Uterus (tissue), 4 donors: ENCODE measurements around the gene CPN1. TPM values are rescaled to one million over a fixed set of nuclear protein-coding genes. Genes with fewer than 3 reads are reported as not detected.
A peak's percentile ranks its signal among the peaks of the same experiment; 100 is the strongest.

ENCODE experiments used
- DNase-seq, 2 donors: peaks; one replicate each; pipeline ENCODE4 v3.0.0-alpha.2; 2019 to 2020
- H3K27ac ChIP-seq, 2 donors: fragments of 200-600 bp; sonication (generic); 1 replicate in 1 of 2; 2 replicates in 1 of 2; pipeline ENCODE4 v1.5.1; 2016 to 2018
- H3K27me3 ChIP-seq, 2 donors: fragments of 200-600 bp; sonication (generic); one replicate each; pipeline ENCODE4 v1.5.1; 2018 to 2019; ENCODE audit warnings: control low read depth in 1 of 2
- H3K36me3 ChIP-seq, 2 donors: fragments of 200-600 bp; sonication (generic); one replicate each; pipeline ENCODE4 v1.5.1; 2019; ENCODE audit warnings: control low read depth in 1 of 2
- H3K4me1 ChIP-seq, 2 donors: fragments of 200-600 bp; sonication (generic); one replicate each; pipeline ENCODE4 v1.5.1; 2018 to 2019; ENCODE audit warnings: control low read depth in 1 of 2
- H3K4me3 ChIP-seq, 2 donors: fragments of 200-600 bp; sonication (generic); 1 replicate in 1 of 2; 2 replicates in 1 of 2; pipeline ENCODE4 v1.5.1; 2018 to 2019; ENCODE audit warnings: mild to moderate bottlenecking in 1 of 2
- H3K9me3 ChIP-seq, 2 donors: fragments of 200-600 bp; sonication (generic); one replicate each; pipeline ENCODE4 v1.5.1; 2019; ENCODE audit warnings: control low read depth in 1 of 2
- POLR2A ChIP-seq, 2 donors: fragments of 450-650 bp; IDR thresholded peaks; one replicate each; pipeline ENCODE4 v1.6.1; 2016; ENCODE audit warnings: antibody characterized with exemption in 2 of 2, mild to moderate bottlenecking in 1 of 2, moderate library complexity in 1 of 2
- intact Hi-C: fragments of 100-400 bp; cut with DNase I; formaldehyde crosslinking; loops from one replicate; pipeline ENCODE4 v1.15.1; 2023; ENCODE audit warnings: low total_unique reads
- total RNA-seq, 4 donors: library from RNA; depleted of rRNA in 3 of 4; stranded (reverse); fragments of >200 nt in 3 of 4; gene quantifications; one replicate each; pipeline versions ENCODE4 v1.1.0 to v1.2.4, GENCODE V29; 2014 to 2023
- TF ChIP-seq, protein P1 (sequence below), 4 experiments: fragments of 200-600 bp in 2 of 4; fragments of 450-650 bp in 2 of 4; sonication (generic) in 2 of 4; IDR thresholded peaks; one replicate each; pipeline ENCODE4 v1.5.1; 2016 to 2019; ENCODE audit warnings: antibody characterized with exemption in 4 of 4, mild to moderate bottlenecking in 2 of 4, moderate library complexity in 1 of 4
- donor health status: DM: yes; HTN: yes; CAD: no.

Gene CPN1
- total RNA-seq, 4 donors from 2014 or later, result not detected

DNA sequence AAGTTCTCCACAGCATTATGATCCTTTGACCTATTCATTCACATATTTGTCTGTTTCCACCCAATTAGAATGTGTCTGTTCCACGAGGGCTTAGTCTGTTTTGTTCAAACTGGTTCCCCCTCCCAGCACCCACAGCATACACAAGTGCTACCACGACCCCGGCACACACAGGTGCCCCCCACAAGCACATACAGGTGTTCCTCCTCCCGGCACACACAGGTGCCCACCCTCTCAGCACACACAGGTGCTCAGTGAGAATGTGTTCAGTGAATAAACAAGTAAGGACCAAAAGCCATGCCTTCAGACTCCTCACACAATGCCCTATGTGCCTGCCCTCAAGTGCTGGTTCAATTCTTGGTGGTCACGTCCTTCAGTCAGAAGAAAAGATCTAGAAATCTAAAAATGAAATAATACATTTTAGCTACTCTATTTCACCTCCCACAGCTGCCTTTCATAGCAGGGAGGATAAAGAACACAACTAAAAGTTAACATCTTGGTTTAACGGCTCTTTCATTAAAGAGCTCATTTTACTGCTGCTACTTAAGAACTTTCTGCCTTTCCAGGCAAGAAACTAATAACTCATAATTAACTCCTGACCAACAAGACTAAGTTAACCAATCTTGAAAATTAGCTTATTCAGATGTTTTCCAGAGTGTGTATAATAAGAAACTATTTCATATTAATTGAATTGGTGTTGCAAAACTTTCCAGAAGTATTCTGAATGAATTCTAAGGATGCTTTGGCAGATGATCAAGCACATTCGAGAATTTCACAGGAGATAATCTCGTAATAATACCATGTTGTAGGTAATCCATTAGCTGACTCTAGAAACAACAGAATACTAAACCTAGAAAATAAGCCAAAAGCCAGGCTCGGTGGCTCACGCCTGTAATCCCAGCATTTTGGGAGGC is 74.2 kb downstream of the CPN1 start:
- H3K9me3 ChIP-seq, result no peaks in the 10 kb centered on the region
- H3K4me3 ChIP-seq, result peak overlapping the region in 1 of 2 donors; percentile 59
- TF ChIP-seq, protein P1, sequence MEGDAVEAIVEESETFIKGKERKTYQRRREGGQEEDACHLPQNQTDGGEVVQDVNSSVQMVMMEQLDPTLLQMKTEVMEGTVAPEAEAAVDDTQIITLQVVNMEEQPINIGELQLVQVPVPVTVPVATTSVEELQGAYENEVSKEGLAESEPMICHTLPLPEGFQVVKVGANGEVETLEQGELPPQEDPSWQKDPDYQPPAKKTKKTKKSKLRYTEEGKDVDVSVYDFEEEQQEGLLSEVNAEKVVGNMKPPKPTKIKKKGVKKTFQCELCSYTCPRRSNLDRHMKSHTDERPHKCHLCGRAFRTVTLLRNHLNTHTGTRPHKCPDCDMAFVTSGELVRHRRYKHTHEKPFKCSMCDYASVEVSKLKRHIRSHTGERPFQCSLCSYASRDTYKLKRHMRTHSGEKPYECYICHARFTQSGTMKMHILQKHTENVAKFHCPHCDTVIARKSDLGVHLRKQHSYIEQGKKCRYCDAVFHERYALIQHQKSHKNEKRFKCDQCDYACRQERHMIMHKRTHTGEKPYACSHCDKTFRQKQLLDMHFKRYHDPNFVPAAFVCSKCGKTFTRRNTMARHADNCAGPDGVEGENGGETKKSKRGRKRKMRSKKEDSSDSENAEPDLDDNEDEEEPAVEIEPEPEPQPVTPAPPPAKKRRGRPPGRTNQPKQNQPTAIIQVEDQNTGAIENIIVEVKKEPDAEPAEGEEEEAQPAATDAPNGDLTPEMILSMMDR (IDR thresholded peaks at IDR 0.05), result no peak
- no peak for TF ChIP-seq POLR2A (IDR thresholded peaks at IDR 0.05)
- H3K27ac ChIP-seq, result peak overlapping the region; percentile 79 to 92
- H3K27me3 ChIP-seq, result no peaks in the 10 kb centered on the region
- peaks cover 11 to 18% of the 10 kb centered on the region in 2 donors for H3K4me1 ChIP-seq
- intact Hi-C loops, result no loop called here
- no peaks in the 10 kb centered on the region for H3K36me3 ChIP-seq
- no peak for DNase-seq

DNA sequence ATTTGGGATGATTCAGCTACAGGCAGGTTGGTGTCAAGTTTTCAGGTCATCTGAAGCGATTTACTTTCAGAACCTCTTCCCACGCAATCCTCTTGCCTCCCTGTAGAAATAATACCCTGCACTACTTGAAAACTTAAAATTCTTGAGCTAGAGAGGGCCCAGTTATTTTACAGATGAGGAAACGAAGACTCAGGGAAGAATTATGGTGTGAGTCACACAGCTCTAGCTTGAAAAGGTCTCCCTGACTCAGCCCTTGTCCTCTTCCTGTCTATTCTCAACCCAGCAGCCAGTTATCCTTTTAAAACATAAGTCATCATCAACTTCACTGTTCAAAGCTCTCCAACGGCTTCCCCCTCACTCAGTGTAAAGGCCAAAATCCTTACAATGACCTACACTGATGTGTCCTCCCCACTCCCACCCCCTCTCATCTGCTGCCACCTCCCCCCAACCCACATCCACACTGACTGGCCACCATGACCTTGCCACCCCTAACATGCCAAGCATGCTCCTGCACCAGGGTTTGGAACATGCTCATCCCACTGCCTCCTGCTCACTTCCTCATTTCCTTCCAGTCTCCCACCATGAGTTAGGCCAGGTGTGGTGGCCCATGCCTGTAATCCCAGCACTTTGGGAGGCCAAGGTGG is 75.3 kb downstream of the CPN1 start:
- intact Hi-C loops, result no loop called here
- peak; percentile 28 to 62 for DNase-seq
- H3K4me1 ChIP-seq, result peaks cover 11 to 18% of the 10 kb centered on the region in 2 donors
- H3K27ac ChIP-seq, result peak overlapping the region; percentile 79 to 92
- H3K4me3 ChIP-seq, result no peak overlapping the region
- no peaks in the 10 kb centered on the region for H3K36me3 ChIP-seq
- H3K9me3 ChIP-seq, result no peaks in the 10 kb centered on the region
- TF ChIP-seq, protein P1 (IDR thresholded peaks at IDR 0.05), result no peak
- no peaks in the 10 kb centered on the region for H3K27me3 ChIP-seq

DNA sequence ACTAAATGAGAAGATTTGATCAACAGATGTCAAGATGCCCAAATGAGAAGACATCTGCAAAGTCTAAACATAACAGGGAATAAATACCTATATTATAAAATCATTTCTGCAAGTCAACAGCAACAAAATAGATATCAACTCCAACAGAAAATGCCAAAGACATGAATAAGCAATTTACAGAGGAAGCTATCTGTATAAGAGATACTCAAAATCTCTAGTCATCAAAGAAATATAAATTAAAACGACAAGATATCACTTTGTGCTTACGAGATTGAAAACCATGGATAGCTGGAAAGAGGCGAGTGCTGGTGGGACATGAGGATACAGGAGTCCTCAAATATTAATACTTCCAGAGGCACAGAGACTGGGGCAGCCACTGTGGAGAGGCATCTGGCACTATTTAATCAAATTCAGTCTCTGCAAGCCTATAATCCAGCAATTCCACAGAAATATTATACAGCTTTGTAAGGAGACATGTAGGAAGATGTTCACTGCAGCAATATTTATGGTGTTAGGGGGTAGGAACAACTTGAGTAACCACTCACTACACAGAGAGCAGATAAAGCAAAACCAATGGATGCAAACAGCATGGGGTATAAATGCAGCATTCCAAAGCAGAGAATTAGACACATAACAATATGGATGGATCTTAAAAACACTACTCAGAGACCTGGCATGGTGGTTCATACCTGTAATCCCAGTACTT is 76.7 kb downstream of the CPN1 start:
- Histone ChIP-seq H3K27ac (peak overlapping the region; percentile 79 to 92), H3K36me3 (no peaks in the 10 kb centered on the region), H3K4me1 (peaks cover 11 to 18% of the 10 kb centered on the region in 2 donors), H3K27me3 (no peaks in the 10 kb centered on the region), H3K9me3 (no peaks in the 10 kb centered on the region), H3K4me3 (no peak overlapping the region)
- DNase-seq, result no peak
- intact Hi-C loops, result no loop called here
- no peak for TF ChIP-seq POLR2A (IDR thresholded peaks at IDR 0.05)
- TF ChIP-seq, protein P1 (IDR thresholded peaks at IDR 0.05), result no peak

- Histone ChIP-seq H3K36me3 (no peaks in the 10 kb centered on the region), H3K4me3 (no peak overlapping the region), H3K27me3 (no peaks in the 10 kb centered on the region), H3K9me3 (no peaks in the 10 kb centered on the region), H3K27ac (no peak overlapping the region), H3K4me1 (peaks cover 0 to 6% of the 10 kb centered on the region in 2 donors)
- intact Hi-C loops, result no loop called here
- DNase-seq, result no peak
- TF ChIP-seq POLR2A (IDR thresholded peaks at IDR 0.05), result no peak
- TF ChIP-seq, protein P1 (IDR thresholded peaks at IDR 0.05), result no peak
Measured at GRCh38 chr10:100000109-100000644, 81.5 kb downstream of the CPN1 start.
